CD4-positive, alpha-beta T cell treated with Interleukin-4 for 1 hour (primary cell): ENCODE results near the gene BARHL1.

Source experiments
- DNase-seq, 2 donors: peaks; one replicate each; pipeline ENCODE4 v3.0.0-alpha.2; 2020 to 2022

Gene BARHL1

DNA sequence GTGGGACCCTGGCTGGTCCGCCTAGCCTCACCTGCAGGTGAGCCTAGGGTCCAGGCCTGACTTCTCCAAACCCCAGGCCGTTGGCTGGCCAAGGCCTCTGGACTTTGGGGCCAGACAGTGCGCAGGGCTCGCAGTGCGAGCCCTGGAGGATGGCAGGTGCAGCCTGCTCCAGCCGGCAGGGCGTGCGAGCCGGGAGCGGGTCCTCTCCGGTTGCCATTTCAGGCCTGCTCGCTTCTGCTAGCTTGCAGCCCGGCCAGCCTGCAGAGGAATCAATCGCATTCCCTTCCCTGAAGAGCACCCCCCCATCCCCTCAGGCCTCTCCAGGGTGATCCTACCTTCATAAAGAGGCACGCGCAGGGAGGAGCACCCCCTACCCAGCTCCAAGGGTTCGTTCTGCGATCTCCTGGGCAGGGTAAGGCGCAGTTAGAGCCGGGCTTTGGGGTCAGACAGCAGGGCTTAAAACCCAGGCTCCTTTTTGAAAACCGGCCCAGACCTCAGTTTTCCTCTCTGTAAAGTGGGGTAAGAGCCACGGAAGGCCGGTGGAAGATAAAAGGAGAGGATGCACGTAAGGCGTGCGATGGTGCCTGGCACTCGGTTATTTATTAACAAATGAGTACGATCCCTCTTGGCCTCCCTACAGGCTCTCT is 6.2 kb downstream of the BARHL1 start:
- no peak for DNase-seq

DNA sequence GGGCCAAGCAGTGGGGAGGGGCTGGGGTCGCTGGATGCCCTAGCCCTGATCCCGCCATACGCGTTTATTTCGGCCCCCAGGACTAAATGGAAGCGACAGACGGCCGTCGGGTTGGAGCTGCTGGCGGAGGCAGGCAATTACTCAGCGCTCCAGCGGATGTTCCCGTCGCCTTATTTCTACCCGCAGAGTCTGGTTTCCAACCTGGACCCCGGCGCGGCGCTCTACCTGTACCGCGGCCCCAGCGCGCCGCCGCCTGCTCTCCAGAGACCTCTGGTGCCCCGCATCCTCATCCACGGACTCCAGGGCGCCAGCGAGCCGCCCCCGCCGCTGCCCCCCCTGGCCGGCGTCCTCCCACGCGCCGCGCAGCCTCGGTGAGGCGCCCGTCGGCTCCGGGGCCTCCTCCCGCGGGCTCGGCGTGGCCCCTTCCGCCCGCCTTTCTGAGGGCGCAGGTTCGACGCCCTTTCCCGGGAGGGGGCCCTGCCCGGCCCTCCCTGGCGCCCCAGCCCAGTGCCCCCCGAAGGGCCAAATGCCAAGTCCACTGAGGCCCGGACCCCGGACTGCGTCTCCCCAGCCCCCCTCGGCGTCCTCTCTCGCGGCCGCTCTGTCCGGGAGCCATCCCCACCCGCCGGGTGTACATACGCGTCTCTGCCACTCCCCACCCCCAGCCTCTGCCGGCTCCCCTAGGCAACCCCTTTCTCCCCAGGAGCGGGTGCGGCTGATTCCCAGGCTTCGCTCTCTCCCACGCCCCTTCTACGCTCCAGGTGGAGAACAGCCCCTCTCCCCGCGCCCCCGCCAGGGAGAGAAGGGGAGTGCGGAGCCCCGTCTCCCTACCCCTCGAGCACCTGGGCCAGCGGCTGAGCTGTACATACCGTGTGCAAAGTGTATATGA is 7.0 kb downstream of the BARHL1 start:
- no peak for DNase-seq

DNA sequence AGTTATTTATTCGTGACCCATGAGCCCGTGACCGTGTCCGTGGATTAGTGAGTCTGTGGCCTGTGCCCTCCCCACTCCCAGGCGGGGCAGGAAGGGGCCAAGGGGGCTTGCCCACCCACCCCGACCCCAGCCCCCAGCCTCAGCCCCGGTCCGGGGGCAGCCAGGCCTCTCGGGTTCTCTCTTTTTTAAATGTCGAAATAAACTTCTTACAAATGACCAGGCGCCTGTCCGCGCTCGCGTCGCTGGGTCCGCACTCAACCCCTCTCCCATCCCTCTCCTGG is 7.6 kb downstream of the BARHL1 start:
- no peak for DNase-seq

DNA sequence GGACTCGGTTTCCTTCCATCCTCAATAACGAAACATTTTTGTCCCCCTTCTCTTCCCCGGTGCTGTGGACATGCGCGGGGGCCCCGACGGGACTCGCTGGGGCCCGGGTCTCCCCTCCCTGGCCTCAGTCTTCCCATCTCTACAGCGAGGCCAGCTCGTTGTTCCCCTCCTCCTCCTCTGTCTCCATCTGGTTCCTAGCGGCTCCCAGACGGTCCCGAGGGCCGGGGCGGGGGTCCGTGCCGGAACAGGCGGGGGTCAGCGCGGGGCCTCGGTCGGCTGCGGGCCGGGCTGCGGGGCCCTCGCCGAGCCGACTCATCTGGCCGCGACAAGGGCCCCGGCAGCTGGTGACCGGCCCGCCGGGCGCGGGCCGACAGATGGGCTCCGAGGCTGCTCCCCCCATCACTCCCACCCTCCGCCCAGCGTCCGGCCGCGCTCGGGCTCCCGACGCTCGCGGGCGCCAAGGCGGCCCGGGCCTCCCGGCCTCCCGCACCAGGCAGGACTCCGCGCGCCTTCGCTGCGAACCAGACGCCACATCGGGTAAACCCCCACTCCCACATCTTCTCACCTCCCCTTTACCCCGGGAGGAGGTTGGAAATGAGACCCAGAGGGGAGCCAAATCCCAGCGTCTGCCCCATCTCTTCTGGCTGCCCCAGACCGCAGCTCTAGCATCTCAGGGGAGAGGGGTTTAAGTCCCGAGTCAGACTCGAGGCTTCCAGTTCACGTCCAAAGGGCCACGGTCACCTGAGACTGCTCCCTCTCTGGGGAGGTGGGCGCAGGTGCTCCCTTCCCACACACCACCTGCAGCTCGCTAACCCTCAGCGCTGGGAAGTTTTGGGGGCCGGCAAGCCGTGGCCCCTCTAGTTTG is 8.1 kb downstream of the BARHL1 start:
- DNase-seq: no peak

DNA sequence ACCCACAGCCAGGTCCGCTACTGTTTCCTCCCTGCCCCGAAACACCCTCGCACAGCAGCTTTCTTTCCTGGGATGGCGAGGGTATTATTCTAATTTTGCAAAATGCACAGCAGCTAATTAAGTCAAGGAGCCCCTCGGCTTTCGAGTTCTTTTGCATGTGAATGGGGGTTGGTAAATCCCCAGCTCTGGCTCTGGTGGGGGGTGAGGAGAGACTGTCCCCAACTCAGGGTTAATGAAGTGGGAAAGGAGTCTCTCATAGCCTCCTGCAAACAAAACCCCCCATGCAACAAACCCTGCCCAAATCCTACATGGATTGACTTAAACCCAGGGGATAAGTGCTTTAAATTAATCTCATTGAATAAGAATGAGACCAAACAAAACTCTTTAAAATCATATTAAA is 8.8 kb downstream of the BARHL1 start:
- DNase-seq: no peak

DNA sequence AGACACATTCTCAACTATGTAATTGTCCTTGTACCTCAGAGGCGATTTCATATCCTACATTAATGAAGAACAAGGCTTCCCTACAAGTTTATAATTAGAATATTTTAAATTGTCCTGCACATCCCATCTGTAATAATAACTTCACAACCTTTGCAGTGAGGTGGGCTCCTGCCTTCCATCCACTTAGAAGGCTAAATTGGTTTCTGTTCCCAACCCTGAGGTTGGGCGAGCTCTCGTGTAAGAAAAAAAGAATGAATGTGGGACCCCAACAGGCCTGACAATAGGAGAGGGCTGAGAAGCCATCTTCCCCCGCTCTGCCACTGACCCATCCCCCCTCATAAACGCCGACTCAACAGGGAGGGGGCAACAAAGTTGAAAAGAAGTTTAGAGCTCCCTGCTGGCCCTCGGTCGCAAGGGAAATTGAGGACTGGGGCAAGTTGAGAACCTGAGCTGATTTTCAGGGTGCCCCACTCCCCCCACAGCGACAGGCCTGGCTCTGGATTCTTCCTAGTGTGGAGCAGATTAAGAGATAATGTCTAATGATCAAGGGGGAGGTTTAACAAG is 9.4 kb downstream of the BARHL1 start:
- no peak for DNase-seq

DNA sequence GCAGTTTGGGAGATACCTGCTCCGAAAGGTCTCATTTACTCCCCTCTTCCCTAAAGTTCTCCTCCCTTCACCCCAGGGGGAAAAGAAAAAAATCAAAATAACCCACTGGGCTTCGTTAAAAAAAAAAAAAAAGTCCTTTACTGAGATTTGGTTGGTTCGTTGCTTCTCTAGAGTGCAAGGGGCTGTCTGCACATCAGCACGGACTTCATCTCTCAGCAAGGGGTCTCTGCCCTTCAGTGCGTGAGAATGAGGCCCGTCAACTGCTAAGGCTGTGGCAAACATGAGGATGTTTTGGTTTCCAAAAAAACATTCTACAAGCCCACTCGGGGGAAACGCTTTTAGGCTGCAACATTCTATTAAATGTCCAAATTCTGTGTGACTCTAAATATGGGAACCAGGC is 10.0 kb downstream of the BARHL1 start:
- DNase-seq: no peak

DNA sequence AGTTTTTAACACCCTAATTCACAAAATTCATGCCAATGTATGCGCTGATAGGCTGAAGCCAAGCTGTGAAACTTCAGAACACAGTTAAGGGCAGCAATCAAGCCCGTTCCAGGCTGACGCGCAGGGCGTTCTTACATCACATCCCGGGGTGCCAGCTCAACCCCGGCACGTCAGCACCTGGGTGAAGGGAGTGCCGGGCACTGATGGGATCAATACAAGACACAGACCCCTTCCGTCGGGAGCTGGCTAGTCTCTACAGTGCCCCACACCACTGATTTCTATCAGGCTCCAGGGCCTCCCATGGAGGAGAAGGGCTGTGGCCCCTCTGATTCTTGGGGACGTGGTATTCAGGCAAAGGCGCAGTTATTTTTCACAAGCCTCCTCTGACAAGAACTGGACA is 12.0 kb downstream of the BARHL1 start:
- DNase-seq: no peak

DNA sequence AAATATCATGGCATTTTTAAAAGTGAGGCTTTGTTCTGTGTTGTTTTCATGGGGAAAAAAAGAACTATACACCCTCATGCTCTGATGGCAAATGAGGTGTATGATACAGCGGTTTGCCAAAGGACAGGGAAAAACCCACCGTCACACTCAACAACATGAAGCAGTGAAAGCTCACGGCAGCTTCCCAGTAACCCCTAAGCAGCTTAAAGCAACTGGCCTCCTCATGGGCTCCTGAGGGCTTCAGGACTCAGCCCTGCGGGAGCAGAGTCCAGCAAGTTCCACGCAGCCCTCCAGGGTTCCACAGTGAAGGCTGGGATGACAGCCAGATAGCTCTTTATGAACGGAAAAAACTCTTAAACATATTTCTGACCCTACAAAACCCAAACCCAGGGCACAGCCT is 12.9 kb downstream of the BARHL1 start:
- no peak for DNase-seq

DNA sequence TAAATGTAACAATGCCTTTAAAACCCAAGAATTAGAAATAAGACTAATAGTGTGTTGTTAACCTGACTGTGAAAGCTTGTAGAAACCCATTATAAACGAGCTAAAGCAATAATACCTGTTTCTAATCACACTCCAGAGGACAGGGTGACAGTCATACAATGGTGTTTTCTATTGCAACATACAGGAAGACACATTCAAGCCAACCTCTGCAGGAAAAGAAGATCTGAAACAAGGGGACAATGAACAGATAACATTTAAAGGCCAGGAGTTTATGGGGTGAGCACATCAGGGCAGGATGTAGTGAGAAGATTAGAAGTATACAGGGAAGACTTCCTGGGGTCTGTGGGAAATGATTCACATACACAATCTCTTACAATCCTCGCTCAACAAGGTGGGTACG is 13.8 kb downstream of the BARHL1 start:
- DNase-seq: no peak

DNA sequence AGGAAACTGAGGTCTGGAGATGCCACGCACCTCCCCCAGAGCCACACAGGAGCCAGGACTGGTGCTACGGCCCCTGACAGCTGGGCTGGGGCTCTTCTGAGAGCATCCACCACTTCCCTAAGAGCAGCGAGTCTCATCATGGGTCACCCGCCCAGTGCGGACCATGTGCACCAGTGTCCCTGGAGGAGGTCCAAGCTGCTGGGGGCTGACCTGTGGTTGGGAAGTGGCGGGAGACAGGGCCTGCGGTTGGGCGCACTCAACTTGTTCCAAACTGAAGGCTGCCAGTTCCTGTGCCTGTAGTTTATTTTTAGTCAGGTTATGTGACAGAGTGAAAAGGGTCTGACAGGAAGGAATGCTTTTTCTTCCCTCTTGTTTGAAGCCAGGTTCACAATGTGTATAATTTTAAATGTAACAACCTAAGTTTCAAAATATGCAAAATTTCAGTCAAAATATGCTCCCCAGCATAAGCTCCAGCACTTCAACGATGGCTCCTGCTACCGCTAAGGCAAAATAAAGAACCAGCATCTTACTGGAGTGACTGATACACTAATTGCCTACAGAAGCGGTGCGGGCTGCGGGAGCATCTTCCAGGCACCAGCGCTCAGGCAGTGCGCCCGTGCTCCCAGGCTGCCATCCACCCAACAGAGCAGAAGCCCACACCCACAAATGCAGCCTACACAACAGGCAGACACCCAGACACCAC is 14.8 kb downstream of the BARHL1 start:
- DNase-seq: no peak

DNA sequence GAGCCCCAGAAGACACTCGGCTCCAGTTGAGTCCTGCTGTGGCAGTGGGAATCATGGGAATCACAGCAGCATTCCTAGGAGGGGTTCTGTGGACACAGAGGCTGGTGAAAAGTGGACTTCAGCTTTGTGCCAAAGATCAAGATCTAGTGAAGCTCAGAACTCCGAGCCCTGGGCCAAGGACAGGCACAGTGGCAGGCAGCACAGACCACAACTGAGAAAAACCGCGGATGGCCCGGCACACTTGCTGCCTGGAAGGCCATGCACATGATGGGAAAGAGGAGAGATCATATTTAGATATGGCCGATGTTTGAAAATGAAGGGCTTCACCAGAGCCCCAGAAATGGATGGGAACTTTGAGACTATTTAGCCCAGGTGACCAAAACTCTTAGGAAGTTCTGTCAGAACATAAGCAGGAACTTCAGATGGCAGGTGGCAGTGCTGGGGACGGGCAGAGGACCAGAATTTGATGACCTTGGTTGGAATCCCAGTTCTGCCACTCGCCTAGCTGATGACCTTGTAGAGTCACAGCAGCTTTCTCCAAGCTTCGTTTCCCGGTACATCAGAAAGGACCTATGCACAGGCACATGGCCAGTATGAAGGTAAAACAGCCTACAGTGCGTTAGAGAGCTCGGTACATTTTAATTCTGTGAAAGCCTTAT is 18.0 kb downstream of the BARHL1 start:
- no peak for DNase-seq

DNA sequence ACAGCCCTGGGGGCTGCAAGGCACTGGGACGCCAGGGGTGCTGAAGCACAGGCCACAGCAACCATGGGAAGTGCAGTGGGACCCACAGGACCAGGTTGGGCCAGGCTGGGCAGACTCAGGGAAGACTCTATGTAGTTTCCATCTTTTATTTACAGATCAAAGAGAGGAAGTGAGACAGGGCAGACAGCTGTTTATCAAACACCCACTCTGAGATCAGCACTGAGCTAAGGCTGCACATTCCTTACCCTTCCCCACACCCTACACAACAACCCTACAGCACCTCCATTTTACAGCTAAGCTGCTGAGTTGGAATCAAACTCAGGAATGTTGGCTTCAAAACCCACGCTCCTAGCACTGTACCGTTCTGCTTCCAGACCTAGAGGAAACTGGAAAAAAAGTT is 19.8 kb downstream of the BARHL1 start:
- no peak for DNase-seq

DNA sequence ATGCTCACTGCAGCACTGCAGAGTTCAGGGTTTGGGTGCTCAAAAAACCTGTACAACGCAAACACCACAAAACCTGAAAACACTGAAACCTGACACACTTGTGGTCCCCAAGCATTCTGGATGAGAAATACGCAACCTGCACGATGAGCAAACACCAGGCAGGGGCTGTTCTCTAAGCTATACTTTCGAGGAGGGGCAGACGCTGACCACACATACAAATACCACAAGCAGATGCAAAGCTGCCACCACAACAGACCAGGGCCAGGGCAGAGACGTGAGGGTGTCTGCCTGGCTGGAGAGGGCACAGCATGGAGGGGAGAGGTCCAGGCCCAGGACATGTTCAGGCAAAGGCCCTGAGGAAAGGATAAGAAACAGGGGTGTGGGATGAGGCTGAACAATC is 23.0 kb downstream of the BARHL1 start:
- DNase-seq: no peak

DNA sequence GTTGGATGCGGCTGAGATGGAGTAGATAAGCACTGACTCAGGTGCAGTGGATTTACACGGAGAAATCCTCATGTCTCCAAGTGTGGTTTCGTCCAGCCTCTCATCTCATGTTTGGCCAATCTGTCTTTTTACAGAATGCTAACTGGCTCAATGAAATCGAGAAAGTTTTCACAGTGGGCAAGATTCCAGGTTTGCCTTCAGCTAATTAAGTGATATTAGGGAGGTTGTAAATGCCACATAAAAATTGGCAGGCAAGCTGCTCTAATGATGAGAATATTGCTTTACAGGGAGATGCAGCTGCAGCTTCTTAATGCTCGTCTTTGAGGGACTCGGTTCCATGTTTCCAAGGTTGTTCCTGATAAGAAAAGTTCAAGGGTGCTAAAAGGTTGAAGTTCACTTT is 23.7 kb downstream of the BARHL1 start:
- no peak for DNase-seq

DNA sequence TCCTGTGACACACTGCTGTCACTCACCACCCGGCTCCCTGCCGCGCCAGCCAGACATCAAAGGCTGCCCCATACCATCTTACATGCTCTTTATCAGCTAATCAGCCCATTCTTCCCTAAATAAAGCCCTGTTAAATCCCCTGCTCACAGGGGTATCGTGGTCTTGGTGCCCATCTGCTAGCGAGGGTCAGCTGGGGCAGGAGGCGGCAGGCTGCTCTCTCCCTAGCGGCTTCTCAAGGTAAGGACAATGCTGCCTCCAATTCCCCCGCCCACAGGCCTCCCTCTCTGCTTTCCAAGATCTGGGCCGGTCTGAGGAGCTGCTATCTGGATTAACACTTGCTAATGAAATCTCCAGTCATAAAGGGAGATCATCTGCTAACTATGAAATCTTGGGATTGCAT is 26.8 kb downstream of the BARHL1 start:
- no peak for DNase-seq

DNA sequence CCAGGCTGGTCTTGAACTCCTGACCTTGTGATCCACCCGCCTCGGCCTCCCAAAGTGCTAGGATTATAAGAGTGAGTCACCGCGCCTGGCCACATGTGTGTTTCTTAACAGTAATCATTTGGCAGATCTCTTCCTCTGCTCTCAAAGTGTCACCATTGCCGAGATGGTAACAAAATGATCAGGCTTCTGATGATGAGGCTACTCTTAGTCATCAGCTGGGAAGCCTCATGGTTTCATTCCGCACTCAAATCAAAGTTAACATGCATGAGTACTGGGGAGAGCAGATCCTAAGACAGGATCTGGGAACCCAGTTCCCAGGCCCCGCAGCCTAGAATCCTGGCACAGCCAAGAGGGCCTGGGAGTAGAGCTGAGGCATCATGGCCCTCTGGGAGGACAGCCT is 27.4 kb downstream of the BARHL1 start:
- no peak for DNase-seq

DNA sequence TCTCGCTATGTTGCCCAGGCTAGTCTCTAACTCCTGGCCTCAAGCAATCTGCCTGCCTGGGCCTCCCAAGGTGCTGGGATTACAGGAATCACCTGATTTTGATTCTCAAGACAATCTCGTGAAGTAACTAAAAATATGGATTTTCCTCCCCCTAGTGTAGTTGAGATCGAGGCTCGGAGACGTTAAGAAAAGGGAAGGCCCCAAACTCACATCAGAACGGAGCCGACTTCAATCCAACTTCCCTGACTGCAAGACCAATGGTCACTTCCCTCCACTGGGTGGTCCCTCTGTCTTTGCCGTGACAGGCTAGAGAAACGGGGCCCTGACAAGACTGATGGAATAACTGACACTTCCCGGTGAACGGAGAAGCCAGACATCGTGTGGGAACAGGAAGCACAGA is 28.3 kb downstream of the BARHL1 start:
- DNase-seq: no peak

DNA sequence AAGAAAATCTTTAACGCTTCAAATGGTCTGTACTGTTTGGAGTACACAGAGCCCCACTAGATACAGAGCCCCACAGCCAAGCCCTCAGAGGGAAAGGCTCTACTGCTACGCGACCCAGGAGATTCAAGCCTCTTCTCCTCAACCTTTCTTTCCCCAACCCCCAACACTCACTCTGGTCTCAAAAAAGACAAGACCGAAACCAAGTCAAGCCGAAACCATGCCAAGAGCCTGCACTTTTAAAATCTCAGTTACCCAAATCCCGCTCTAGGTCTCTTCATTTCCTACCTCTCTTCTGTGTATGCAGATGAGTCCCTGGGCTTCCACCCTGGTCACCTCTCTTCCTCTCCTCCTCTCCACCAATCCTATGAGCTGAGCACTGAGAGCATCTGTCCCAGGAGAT is 31.9 kb downstream of the BARHL1 start:
- DNase-seq: no peak

DNA sequence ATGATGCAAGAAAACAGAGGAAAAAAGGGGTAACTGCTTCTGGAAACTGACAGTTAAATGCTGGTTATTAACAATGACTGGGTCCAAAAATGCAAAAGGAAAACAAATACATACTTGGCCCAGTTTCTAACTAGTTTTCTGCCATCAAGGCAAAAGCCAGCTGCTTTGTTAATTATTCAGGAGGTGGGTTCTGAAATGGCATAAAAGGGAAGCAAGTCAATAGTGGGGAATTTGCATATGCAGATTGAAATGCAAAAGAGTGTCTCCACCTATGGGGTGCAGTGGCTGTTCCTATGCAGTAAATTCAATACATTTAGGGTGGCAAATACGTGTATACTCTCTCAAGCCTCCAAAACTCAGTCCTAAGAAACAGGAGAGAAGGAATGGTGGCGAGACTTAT is 33.4 kb downstream of the BARHL1 start:
- DNase-seq: no peak

DNA sequence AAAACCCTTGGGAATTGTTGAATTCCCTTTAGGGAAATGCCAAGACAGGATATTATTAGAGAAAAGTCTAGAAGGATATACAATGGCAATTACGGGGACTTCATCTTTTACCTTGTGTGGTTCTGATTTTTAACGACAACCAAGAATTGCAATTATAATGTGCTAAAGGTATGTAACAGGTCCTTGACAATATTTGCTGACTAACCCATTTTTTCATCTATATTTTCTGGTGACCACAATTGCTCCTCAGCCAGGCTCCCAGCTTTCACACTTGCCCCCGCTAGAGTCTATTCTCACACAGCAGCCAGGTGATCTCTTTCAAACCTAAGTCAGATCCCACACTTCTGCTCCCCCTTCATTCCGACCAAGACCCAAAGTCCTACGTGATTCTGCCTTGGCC is 34.3 kb downstream of the BARHL1 start:
- no peak for DNase-seq

DNA sequence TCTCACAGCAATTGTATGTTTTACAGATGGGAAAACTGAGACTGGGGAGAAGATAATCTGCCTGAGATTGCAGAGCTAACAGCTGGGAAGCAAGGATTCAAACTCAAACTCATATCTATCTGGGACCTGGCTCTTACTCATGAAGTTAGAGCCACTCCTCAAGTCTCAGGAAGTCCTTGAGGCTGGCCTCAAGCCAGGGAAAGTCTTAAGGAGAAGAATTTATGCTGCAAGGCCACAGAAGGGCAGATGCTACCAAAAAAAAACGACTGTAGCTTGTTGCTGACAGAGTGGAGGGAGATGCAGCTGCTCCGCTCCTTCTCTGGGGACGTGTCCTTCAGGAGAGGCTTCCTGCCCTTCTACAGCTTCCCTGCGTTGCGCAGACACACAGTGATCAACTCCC is 39.8 kb downstream of the BARHL1 start:
- no peak for DNase-seq
